ENCODE results near the gene DLK1. TPM values are rescaled to one million over a fixed set of nuclear protein-coding genes. Genes with fewer than 3 reads are reported as not detected.

The DLK1 gene
- total RNA-seq, 1 donor = 0.09 TPM

- no peak overlapping the region for H3K4me3 ChIP-seq (ENCODE audit: low read depth, low read length)
- TF ChIP-seq, protein P1, sequence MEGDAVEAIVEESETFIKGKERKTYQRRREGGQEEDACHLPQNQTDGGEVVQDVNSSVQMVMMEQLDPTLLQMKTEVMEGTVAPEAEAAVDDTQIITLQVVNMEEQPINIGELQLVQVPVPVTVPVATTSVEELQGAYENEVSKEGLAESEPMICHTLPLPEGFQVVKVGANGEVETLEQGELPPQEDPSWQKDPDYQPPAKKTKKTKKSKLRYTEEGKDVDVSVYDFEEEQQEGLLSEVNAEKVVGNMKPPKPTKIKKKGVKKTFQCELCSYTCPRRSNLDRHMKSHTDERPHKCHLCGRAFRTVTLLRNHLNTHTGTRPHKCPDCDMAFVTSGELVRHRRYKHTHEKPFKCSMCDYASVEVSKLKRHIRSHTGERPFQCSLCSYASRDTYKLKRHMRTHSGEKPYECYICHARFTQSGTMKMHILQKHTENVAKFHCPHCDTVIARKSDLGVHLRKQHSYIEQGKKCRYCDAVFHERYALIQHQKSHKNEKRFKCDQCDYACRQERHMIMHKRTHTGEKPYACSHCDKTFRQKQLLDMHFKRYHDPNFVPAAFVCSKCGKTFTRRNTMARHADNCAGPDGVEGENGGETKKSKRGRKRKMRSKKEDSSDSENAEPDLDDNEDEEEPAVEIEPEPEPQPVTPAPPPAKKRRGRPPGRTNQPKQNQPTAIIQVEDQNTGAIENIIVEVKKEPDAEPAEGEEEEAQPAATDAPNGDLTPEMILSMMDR (IDR thresholded peaks at IDR 0.05; ENCODE audit: insufficient read depth, low read length) = no peak
- DNase-seq (ENCODE audit: low read depth) = no peak
Measured at GRCh38 chr14:100769035-100769939, 42.6 kb downstream of the DLK1 start.

- TF ChIP-seq, protein P1 (IDR thresholded peaks at IDR 0.05; ENCODE audit: insufficient read depth, low read length) = no peak
- DNase-seq (ENCODE audit: low read depth) = no peak
- H3K4me3 ChIP-seq (ENCODE audit: low read depth, low read length) = no peak overlapping the region
Measured at GRCh38 chr14:100770046-100770445, 43.4 kb downstream of the DLK1 start.

- DNase-seq (ENCODE audit: low read depth) = no peak
- H3K4me3 ChIP-seq (ENCODE audit: low read depth, low read length) = no peak overlapping the region
- TF ChIP-seq, protein P1 (IDR thresholded peaks at IDR 0.05; ENCODE audit: insufficient read depth, low read length) = no peak
Measured at GRCh38 chr14:100770605-100771120, 44.0 kb downstream of the DLK1 start.

DNA sequence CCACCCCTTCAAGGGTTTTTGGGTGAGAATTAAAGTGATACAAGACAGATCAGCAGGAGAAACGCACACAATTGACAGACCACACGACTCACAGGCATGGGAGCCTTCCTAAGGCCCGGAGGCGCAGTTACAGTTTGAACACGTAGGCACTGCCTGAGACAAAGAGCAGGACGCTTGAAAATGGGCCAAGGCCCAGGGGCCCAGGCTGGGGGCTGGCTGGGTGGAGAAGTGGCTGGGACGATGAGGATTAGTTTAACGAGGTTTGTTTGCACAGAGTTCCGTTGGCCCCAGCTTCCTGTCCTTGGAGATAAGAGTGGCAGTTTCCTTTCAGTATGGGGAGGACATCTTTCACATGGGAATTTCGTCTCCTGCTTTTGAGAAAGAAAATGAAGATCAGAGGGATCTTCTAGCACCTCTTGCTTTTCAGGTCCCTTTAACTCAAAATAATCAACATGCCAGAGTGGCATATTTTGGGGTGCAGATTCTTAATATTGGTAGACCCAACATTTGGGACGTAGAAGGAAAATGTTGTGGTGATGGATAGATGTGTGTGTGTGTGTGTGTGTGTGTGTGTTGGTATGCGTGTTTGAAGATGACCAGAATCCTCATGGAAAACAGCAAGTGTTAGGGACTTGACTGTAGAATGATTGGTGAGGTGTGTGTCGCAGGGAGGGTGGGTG is 44.6 kb downstream of the DLK1 start:
- no peak for DNase-seq (ENCODE audit: low read depth)
- TF ChIP-seq, protein P1 (IDR thresholded peaks at IDR 0.05; ENCODE audit: insufficient read depth, low read length) = no peak
- H3K4me3 ChIP-seq (ENCODE audit: low read depth, low read length) = no peak overlapping the region

DNA sequence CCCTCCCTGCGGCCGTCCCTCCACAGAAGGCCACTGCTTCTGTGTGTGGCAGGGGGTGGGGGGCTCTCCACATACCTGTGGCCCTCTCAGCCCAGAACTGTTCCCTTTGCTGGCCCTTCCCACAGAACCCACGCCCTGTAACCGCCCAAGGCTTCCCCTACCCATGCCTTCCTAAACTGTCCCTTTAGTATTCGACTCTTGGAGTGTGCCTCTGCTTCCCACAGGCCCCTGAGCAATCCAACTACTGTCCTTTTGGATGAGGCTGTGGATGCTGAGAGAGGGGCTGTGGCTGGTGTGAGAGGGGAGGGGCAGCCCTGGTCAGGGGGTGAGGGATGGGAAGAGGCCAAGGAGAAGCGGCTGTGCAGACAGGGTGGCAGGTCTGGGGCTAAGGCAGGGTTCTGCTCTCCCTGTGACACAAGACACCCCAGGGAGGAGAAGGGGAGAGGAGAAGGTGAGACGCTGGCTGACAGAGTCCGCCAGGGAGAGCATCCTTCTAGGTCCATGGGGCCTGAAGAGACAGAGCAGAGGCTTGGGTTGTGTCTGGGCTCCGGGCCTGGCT is 46.0 kb downstream of the DLK1 start:
- H3K4me3 ChIP-seq (ENCODE audit: low read depth, low read length) = no peak overlapping the region
- TF ChIP-seq, protein P1 (IDR thresholded peaks at IDR 0.05; ENCODE audit: insufficient read depth, low read length) = no peak
- no peak for DNase-seq (ENCODE audit: low read depth)

DNA sequence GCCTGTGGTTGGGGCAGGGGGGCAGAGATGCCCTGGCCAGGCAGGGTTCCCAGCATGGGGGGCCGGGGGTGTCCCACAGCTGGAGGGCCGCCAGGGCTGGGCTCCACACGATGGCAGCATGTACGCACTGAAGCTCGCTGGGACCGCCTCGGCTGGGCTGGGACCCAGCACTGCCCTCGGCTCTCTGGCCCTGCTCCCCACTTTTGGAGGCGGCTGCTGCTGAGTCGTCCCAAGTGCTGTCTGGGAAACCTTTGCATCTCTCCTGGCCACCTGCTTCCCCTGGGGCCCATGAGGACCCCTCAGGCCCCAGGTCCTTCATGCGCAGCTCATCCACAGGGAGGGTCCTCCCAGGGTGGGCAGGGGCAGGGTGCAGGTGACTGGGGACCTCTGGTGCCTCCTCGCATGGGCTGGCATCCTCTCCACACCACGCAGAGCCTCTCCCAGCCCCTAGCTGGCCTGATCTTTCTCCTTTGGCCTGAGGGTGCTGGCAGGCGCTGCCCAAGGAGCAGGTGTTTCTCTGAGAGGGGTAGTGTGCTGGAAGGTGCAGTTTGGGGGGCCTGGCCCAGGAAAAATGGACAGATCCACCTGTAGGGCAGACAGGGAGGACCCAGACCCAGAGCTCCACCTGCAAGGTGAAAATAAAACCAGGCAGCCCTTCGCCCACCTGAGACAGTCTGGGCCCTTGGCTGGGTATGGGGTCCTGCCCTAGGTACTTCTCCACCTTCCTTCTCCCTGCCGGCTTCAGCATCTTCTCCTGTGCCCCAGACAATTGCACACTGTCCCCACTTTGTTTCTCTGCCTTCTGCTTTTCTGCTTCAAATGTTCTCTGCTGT is 46.9 kb downstream of the DLK1 start:
- TF ChIP-seq, protein P1 (IDR thresholded peaks at IDR 0.05; ENCODE audit: insufficient read depth, low read length) = no peak
- no peak overlapping the region for H3K4me3 ChIP-seq (ENCODE audit: low read depth, low read length)
- no peak for DNase-seq (ENCODE audit: low read depth)
